Ishikawa (cell line): ENCODE results near the gene GHITM.

ENCODE experiments used
- CEBPB ChIP-seq: IDR thresholded peaks from 2 replicates; pipeline ENCODE4 v1.6.1; 2012
- CREB1 ChIP-seq: IDR thresholded peaks from 2 replicates; pipeline ENCODE4 v1.6.1; 2012; ENCODE audit warnings: low read depth
- EGR1 ChIP-seq: IDR thresholded peaks from 2 replicates; pipeline ENCODE4 v1.6.1; 2012
- EP300 ChIP-seq: IDR thresholded peaks from 2 replicates; pipeline ENCODE4 v1.6.1; 2012; ENCODE audit warnings: borderline replicate concordance
- FOXM1 ChIP-seq: IDR thresholded peaks from 2 replicates; pipeline ENCODE4 v1.6.1; 2012; ENCODE audit warnings: low read depth, borderline replicate concordance
- MAX ChIP-seq: IDR thresholded peaks from 2 replicates; pipeline ENCODE4 v1.6.1; 2012
- NFIC ChIP-seq: IDR thresholded peaks from 2 replicates; pipeline ENCODE4 v1.6.1; 2012
- RAD21 ChIP-seq: IDR thresholded peaks from 2 replicates; pipeline ENCODE4 v1.6.1; 2012; ENCODE audit warnings: low read depth
- TAF1 ChIP-seq: IDR thresholded peaks from 2 replicates; pipeline ENCODE4 v1.6.1; 2012; ENCODE audit warnings: low read depth, mild to moderate bottlenecking
- TCF12 ChIP-seq: IDR thresholded peaks from 2 replicates; pipeline ENCODE4 v1.6.1; 2012; ENCODE audit warnings: low read depth
- TEAD4 ChIP-seq: IDR thresholded peaks from 2 replicates; pipeline ENCODE4 v1.6.1; 2012
- YY1 ChIP-seq: IDR thresholded peaks from 2 replicates; pipeline ENCODE4 v1.6.1; 2012; ENCODE audit warnings: low read depth
- ZBTB7A ChIP-seq: IDR thresholded peaks from 2 replicates; pipeline ENCODE4 v1.6.1; 2012; ENCODE audit warnings: low read depth
- TF ChIP-seq, protein P1 (sequence below): IDR thresholded peaks from 2 replicates; pipeline ENCODE4 v1.6.1; 2012; ENCODE audit warnings: low read depth, mild to moderate bottlenecking
- TF ChIP-seq, protein P2 (sequence below): IDR thresholded peaks from 2 replicates; pipeline ENCODE4 v1.6.1; 2012

GHITM gene

GRCh38 chr10:84152769-84153168 is 13.5 kb downstream of the GHITM start:
- TF ChIP-seq FOXM1 (no peak), MAX (no peak), CEBPB (no peak), CREB1 (no peak), NFIC (no peak), EGR1 (no peak), ZBTB7A (no peak), TCF12 (no peak), EP300 (no peak), TEAD4 (no peak)
- TF ChIP-seq, protein P1, sequence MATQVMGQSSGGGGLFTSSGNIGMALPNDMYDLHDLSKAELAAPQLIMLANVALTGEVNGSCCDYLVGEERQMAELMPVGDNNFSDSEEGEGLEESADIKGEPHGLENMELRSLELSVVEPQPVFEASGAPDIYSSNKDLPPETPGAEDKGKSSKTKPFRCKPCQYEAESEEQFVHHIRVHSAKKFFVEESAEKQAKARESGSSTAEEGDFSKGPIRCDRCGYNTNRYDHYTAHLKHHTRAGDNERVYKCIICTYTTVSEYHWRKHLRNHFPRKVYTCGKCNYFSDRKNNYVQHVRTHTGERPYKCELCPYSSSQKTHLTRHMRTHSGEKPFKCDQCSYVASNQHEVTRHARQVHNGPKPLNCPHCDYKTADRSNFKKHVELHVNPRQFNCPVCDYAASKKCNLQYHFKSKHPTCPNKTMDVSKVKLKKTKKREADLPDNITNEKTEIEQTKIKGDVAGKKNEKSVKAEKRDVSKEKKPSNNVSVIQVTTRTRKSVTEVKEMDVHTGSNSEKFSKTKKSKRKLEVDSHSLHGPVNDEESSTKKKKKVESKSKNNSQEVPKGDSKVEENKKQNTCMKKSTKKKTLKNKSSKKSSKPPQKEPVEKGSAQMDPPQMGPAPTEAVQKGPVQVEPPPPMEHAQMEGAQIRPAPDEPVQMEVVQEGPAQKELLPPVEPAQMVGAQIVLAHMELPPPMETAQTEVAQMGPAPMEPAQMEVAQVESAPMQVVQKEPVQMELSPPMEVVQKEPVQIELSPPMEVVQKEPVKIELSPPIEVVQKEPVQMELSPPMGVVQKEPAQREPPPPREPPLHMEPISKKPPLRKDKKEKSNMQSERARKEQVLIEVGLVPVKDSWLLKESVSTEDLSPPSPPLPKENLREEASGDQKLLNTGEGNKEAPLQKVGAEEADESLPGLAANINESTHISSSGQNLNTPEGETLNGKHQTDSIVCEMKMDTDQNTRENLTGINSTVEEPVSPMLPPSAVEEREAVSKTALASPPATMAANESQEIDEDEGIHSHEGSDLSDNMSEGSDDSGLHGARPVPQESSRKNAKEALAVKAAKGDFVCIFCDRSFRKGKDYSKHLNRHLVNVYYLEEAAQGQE: no peak
- TF ChIP-seq, protein P2, sequence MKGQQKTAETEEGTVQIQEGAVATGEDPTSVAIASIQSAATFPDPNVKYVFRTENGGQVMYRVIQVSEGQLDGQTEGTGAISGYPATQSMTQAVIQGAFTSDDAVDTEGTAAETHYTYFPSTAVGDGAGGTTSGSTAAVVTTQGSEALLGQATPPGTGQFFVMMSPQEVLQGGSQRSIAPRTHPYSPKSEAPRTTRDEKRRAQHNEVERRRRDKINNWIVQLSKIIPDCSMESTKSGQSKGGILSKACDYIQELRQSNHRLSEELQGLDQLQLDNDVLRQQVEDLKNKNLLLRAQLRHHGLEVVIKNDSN: no peak

DNA sequence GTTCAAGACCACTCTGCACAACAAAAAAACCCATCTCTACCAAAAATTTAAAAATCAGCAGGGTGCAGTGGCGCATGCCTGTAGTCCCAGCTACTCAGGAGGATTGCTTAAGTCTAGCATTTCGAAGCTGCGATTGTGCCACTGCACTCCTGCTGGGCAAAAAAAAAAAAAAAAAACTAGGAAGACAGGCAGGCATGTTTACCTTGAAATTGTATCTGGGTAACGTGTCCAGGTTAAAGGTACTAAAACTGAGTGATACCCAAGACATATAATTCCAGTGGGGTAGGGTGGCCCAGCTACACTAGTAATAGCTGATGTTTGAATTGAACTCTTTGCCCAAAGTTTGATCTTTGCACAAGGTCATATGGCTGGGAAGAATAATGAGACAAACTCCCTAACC is 16.2 kb downstream of the GHITM start:
- no peak for TF ChIP-seq CREB1
- TF ChIP-seq, protein P2: no peak
- no peak for TF ChIP-seq NFIC
- TF ChIP-seq ZBTB7A: no peak
- no peak for TF ChIP-seq FOXM1
- no peak for TF ChIP-seq EGR1
- no peak for TF ChIP-seq TCF12
- TF ChIP-seq, protein P1: no peak
- TF ChIP-seq RAD21: no peak
- no peak for TF ChIP-seq EP300
- TF ChIP-seq TEAD4: no peak

GRCh38 chr10:84156009-84156408 is 16.7 kb downstream of the GHITM start:
- TF ChIP-seq TEAD4 (no peak), TAF1 (no peak)

GRCh38 chr10:84156768-84157167 is 17.5 kb downstream of the GHITM start:
- TF ChIP-seq RAD21 (no peak), TCF12 (no peak), EP300 (no peak), YY1 (no peak), FOXM1 (no peak), NFIC (no peak), CEBPB (no peak), TEAD4 (no peak)
- TF ChIP-seq, protein P2: no peak

DNA sequence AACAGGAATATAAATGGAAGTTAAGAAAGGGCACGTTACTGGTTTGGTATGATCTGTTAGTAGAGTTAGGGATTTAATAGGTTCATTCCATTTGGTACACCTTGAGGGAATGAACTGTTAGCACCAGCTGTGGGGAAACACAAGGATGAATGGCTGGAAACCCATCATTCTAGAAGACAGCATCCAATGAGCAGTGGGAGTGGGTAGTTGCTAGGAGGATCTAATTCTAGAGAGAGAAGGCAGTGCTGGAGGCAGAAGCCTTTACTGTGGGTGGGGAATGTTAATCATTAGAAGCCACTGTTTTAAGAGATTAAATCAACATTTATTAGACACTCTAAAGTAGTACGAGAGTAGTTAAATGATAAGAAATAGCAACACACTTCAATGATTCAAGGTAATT is 18.8 kb downstream of the GHITM start:
- TF ChIP-seq TAF1 (no peak), TEAD4 (no peak), EP300 (no peak), ZBTB7A (no peak), CEBPB (no peak), CREB1 (no peak)
- TF ChIP-seq, protein P2: no peak
- TF ChIP-seq, protein P1: no peak
